ENCODE measurements around the gene CCDC78.

- no peak for TF ChIP-seq EZH2phosphoT487 (IDR thresholded peaks at IDR 0.05; ENCODE audit: borderline replicate concordance)
- no peak for TF ChIP-seq CTCF (conservative IDR thresholded peaks at IDR 0.05; ENCODE audit: low read length)
These were observed 16.4 kb downstream of the CCDC78 start for GRCh38 chr16:709566-710499.
